GM18519 (cell line): ENCODE data around the gene UBTD1.
"Not testable (repeated sequence)": the region's sequence is repeated elsewhere in the genome, so short reads cannot be mapped to it uniquely, and the experiment has no call there.

Source experiments
- ATAC-seq: cut with Tn5 transposase; IDR thresholded peaks from one replicate; pipeline ENCODE4 v1.9.1; 2021; ENCODE audit warnings: mild to moderate bottlenecking, moderate library complexity; ENCODE audit not compliant: unreplicated experiment, low FRiP score

Gene UBTD1

GRCh38 chr10:97554336-97554735, 55.6 kb downstream of the UBTD1 start:
- not testable (repeated sequence) for ATAC-seq

GRCh38 chr10:97555541-97555940, 56.8 kb downstream of the UBTD1 start:
- ATAC-seq = not testable (repeated sequence)

GRCh38 chr10:97560731-97561381, 62.1 kb downstream of the UBTD1 start:
- ATAC-seq = not testable (repeated sequence)

- ATAC-seq = not testable (repeated sequence)
Observed at GRCh38 chr10:97561386-97562077, 62.8 kb downstream of the UBTD1 start.

GRCh38 chr10:97562329-97562728, 63.6 kb downstream of the UBTD1 start:
- ATAC-seq = not testable (repeated sequence)

GRCh38 chr10:97563337-97563736, 64.6 kb downstream of the UBTD1 start:
- no peak for ATAC-seq

- no peak for ATAC-seq
Observed at GRCh38 chr10:97564776-97565175, 66.1 kb downstream of the UBTD1 start.

- no peak for ATAC-seq
Observed at GRCh38 chr10:97566336-97566996, 67.7 kb downstream of the UBTD1 start.

GRCh38 chr10:97567891-97568290, 69.2 kb downstream of the UBTD1 start:
- ATAC-seq = no peak

GRCh38 chr10:97570146-97570788, 71.5 kb downstream of the UBTD1 start:
- no peak for ATAC-seq

- no peak for ATAC-seq
Observed at GRCh38 chr10:97570789-97571471, 72.2 kb downstream of the UBTD1 start.

- no peak for ATAC-seq
Observed at GRCh38 chr10:97571622-97572021, 72.9 kb downstream of the UBTD1 start.

GRCh38 chr10:97572214-97572989, 73.7 kb downstream of the UBTD1 start, which contains the start of gene ANKRD2:
Gene ANKRD2, plus strand, starts transcription at chr10:97572779. Its CDS starts 10 bp downstream, at chr10:97572789.
- ATAC-seq = no peak

GRCh38 chr10:97573021-97573420, 74.3 kb downstream of the UBTD1 start:
- ATAC-seq = no peak

- no peak for ATAC-seq
Observed at GRCh38 chr10:97573672-97574071, 74.9 kb downstream of the UBTD1 start.

GRCh38 chr10:97574374-97575126, 75.8 kb downstream of the UBTD1 start:
- ATAC-seq = no peak

GRCh38 chr10:97575127-97575668, 76.5 kb downstream of the UBTD1 start:
- ATAC-seq = no peak

GRCh38 chr10:97576487-97576886, 77.8 kb downstream of the UBTD1 start:
- ATAC-seq = not testable (repeated sequence)

- ATAC-seq = no peak
Observed at GRCh38 chr10:97577701-97578100, 79.0 kb downstream of the UBTD1 start.
